ENCODE measurements around the gene KIAA0930.

GRCh38 chr22:45271667-45272201 is 31.0 kb upstream of the KIAA0930 start:
- TF ChIP-seq POLR2AphosphoS5 (IDR thresholded peaks at IDR 0.05) (peak in 1 of 2 donors; percentile 10), CTCF (IDR thresholded peaks at IDR 0.05) (no peak), EP300 (IDR thresholded peaks at IDR 0.05) (no peak)
